Measurements from ENCODE around the gene SLC6A12.

The SLC6A12 gene

DNA sequence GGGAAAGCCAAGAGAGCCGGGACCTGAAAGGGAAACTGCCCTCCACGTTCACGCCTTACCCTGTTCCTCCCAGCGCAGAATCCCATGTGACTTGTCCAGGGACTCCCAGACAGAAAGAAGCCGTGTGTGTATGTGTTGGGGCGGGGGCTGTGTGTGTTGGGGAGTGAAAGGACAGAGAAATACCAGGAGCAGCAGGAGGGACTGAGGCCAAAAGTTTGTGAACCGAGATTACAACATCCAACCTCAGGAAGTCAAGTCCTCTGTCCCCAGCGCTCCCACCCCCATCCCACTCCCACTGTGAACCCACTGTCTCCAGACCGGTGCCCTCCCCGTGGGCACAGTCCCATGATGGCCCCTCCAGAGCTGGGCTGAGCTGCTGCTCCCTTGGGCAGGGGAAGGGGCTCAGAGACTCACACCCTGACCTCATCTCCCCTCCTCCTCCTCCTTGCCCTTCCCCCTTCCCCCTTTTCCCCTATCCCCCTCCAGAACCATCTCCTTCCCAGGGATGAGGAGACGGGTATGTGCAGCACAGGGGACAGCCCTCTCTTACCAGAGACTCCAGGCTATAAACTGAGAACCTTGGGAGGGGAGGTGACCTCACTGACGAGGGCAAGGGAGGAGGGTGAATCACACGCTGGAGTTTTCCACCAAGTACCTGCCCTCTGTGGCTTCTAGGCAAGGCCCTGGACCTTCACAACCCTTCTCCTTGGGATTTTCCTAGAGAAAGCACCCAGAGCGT lies at the start of gene SLC6A12:
TSS of gene SLC6A12 (minus strand) at position 155 of the 739 bp plus-strand sequence. CDS start 4,171 bp downstream, outside the sequence.
- TF ChIP-seq, protein P1, sequence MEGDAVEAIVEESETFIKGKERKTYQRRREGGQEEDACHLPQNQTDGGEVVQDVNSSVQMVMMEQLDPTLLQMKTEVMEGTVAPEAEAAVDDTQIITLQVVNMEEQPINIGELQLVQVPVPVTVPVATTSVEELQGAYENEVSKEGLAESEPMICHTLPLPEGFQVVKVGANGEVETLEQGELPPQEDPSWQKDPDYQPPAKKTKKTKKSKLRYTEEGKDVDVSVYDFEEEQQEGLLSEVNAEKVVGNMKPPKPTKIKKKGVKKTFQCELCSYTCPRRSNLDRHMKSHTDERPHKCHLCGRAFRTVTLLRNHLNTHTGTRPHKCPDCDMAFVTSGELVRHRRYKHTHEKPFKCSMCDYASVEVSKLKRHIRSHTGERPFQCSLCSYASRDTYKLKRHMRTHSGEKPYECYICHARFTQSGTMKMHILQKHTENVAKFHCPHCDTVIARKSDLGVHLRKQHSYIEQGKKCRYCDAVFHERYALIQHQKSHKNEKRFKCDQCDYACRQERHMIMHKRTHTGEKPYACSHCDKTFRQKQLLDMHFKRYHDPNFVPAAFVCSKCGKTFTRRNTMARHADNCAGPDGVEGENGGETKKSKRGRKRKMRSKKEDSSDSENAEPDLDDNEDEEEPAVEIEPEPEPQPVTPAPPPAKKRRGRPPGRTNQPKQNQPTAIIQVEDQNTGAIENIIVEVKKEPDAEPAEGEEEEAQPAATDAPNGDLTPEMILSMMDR (IDR thresholded peaks at IDR 0.05; ENCODE audit: low read depth, low read length, missing control alignments) = no peak
- H3K4me3 ChIP-seq (ENCODE audit: low read depth, low read length) = no peak within 1 kb of the TSS
- DNase-seq (ENCODE audit: low read depth) = no peak

DNA sequence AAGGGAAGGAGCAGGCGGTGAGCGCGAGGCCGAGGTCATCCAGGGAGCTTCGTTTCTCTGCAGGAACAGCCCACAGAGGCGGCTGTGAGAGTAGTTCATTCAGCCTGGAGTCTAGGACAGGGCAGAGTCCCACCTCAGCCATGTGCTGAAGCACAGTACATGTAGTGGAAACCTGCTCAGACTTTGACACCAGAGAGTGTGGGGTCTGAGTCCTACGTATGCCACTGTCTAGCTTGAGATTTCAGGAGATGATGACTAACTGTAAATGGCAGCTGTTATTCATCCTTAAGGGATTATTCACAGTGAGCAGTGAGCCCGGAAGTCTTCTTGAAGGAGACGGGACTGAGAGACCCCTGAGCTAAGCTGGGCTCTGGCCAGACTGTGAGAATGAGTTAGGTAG lies 49.6 kb upstream of the SLC6A12 start:
- DNase-seq (ENCODE audit: low read depth) = no peak
- TF ChIP-seq, protein P1 (IDR thresholded peaks at IDR 0.05; ENCODE audit: low read depth, low read length, missing control alignments) = no peak
- no peak overlapping the region for H3K4me3 ChIP-seq (ENCODE audit: low read depth, low read length)

DNA sequence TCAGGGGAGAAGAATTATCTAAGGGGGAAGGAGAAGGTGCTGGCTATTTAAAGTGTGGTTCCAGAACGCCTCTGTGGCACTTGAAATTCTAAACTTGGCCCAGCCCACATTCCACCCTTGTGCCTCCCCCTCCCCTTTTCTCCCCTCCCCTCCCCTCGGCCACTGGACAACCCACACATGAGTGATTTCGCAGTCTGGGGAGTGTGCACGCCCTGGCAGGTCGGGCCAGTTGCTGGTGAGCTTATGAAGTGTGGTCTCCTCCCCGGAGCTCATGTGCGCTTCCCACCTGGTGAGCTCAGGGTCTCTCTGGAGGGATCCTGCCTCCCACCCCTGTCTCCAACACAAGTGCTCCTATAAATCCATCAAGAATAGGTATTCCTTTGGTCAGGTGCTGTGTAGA lies 48.9 kb upstream of the SLC6A12 start, which contains the start of gene SLC6A13:
TSS of gene SLC6A13 (minus strand) at position 20 of the 400 bp plus-strand sequence. CDS start 2,784 bp downstream, outside the sequence.
- DNase-seq (ENCODE audit: low read depth) = no peak
- no peak within 1 kb of the TSS for H3K4me3 ChIP-seq (ENCODE audit: low read depth, low read length)
- TF ChIP-seq, protein P1 (IDR thresholded peaks at IDR 0.05; ENCODE audit: low read depth, low read length, missing control alignments) = no peak

DNA sequence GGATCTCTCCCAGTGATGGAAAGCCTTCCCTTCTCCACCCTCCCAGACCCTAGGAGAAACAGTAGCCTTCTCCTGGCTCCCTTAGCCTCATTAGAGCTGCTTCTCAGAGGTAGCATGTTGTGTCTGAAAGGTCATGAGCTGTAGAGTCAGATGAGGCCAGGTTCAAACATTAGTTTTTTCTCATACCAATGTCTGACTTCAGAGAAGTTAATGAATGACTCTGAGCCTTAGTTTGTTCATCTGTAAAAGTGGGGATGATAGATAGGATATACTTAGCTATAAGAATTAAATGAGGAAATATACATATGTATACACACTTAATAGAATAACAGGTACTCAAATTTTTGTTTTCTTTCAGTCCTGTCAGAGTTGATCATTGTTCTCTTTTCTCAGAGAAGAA lies 48.2 kb upstream of the SLC6A12 start:
- TF ChIP-seq, protein P1 (IDR thresholded peaks at IDR 0.05; ENCODE audit: low read depth, low read length, missing control alignments) = no peak
- no peak for DNase-seq (ENCODE audit: low read depth)
- H3K4me3 ChIP-seq (ENCODE audit: low read depth, low read length) = no peak overlapping the region

DNA sequence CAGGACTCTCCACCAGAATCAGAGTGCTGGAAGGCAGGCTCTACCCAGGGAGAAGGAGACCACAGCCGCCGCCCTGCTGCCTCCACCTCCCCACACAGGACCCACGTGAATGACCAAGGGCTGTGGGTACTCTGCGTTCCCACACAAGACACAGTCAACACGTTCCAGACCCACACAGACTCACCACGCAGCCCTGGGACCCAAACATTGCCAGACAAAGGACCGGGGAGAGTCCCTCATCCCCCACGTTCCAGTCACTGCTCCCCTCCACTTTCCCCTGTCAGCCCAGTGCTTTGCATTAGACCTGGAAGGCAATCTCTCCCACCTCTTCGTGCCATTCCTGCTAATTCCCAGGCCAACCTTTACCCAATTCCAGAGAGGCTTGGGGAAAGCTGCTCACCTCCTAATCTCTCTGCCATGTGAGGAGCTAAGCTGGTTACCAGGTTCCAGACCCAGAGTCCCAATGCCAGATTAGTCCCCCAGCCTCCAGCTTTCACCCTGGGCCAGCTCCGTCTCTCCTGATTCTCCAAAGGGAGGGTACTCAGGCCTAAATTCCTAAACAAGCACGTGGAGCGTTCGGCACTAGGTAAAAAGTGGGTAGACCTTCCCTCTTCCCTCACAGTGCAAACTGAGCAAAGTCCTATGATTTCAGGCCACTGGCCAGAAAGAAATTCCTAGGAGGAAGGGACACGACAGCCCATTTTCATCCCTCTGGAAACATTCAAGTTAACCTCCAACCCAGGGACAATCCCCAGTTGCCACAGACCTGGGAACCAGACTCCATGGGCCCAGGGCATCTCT lies 43.8 kb upstream of the SLC6A12 start:
- TF ChIP-seq, protein P1 (IDR thresholded peaks at IDR 0.05; ENCODE audit: low read depth, low read length, missing control alignments) = no peak
- DNase-seq (ENCODE audit: low read depth) = no peak
- H3K4me3 ChIP-seq (ENCODE audit: low read depth, low read length) = no peak overlapping the region

DNA sequence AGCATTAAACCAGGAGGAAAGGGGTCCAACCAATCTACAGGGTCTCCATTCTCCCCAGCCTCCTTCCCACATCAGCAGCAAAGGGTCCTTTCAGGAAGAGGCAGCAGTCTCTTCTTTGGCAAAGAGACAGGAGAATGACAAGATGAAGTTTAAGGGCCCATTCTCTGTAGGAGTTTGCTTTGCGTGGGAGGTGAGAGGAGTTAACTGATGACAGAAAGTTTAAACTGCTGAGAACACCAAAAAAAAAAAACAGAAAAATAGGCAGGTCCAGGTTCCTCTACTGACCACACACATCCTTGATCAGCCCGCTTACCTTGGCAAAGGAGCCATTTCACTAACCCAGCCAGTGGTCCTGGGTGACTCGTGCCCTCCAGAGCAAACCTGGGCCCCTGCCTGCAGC lies 43.0 kb upstream of the SLC6A12 start:
- H3K4me3 ChIP-seq (ENCODE audit: low read depth, low read length) = no peak overlapping the region
- TF ChIP-seq, protein P1 (IDR thresholded peaks at IDR 0.05; ENCODE audit: low read depth, low read length, missing control alignments) = no peak
- DNase-seq (ENCODE audit: low read depth) = no peak

Measured in GM12864 (cell line).